Neural cell (in vitro differentiated cells): ENCODE measurements around the gene PHYHIPL.

Experiments
- CTCF ChIP-seq: fragments of 450-650 bp; IDR thresholded peaks from 2 replicates; pipeline ENCODE4 v1.5.1; 2014; ENCODE audit warnings: antibody characterized with exemption, mild to moderate bottlenecking, moderate library complexity; ENCODE audit not compliant: poor library complexity, severe bottlenecking
- EP300 ChIP-seq: fragments of 450-650 bp; conservative IDR thresholded peaks from 2 replicates; pipeline ENCODE4 v1.6.1; 2014; ENCODE audit warnings: antibody characterized with exemption, mild to moderate bottlenecking, moderate library complexity; ENCODE audit not compliant: poor library complexity, severe bottlenecking
- EZH2 ChIP-seq: fragments of 200-600, 300-800 bp; shearing (Covaris generic), sonication (generic); IDR thresholded peaks from 2 replicates; pipeline ENCODE4 v1.6.1; 2014; ENCODE audit warnings: antibody characterized with exemption, low read length, borderline replicate concordance, mild to moderate bottlenecking; ENCODE audit not compliant: insufficient read depth, poor library complexity, severe bottlenecking
- POLR2AphosphoS5 ChIP-seq: IDR thresholded peaks from 2 replicates; pipeline ENCODE4 v1.6.1; 2012
- RAD21 ChIP-seq: fragments of 450-650 bp; conservative IDR thresholded peaks from 2 replicates; pipeline ENCODE4 v1.6.1; 2014; ENCODE audit warnings: antibody characterized with exemption, mild to moderate bottlenecking, moderate library complexity
- REST ChIP-seq: IDR thresholded peaks from 2 replicates; pipeline ENCODE4 v1.6.1; 2012; ENCODE audit warnings: borderline replicate concordance
- TAF1 ChIP-seq: IDR thresholded peaks from 2 replicates; pipeline ENCODE4 v1.6.1; 2012; ENCODE audit warnings: low read depth

DNA sequence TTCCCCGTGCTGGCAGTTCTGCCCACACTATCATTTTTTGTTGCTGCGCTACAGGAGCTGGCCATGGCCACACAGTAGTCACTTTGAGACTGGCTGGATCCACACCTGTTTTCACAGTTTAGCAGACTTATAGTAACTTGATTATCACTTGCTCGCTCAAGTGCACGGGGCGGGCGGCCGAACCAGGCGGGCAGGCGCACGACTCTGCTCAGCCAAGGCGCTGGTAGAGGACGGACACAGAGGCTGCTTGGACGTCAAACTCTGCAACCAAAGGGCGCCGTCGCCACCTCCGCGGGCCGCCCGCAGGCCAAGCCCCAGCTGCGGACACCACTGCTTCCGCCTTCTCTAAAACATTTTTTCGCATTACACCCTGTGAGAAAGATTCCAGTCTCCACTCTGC is 38.4 kb upstream of the PHYHIPL start:
- no peak for TF ChIP-seq CTCF
- no peak for TF ChIP-seq POLR2AphosphoS5
- TF ChIP-seq EP300: no peak
- no peak for TF ChIP-seq REST
- TF ChIP-seq EZH2: no peak
- no peak for TF ChIP-seq RAD21
- TF ChIP-seq TAF1: no peak
